Activated CD8-positive, alpha-beta T cell treated with anti-CD3 and anti-CD28 coated beads for 36 hours (primary cell): ENCODE measurements around the gene UTP11. TPM values are rescaled to one million over a fixed set of nuclear protein-coding genes. Genes with fewer than 3 reads are reported as not detected.

Source experiments
- ATAC-seq: fragments of 200-7000 bp; cut with Tn5 transposase; one replicate; pipeline ENCODE4 v1.10.0; 2021; ENCODE audit warnings: mild to moderate bottlenecking, moderate library complexity
- CTCF ChIA-PET: fragments of 350-600 bp; sonication (Branson Sonifier 250); formaldehyde crosslinking; loops from one replicate; lab custom pipeline; 2021; ENCODE audit warnings: antibody characterized with exemption; lab: Charles Lee
- POLR2A ChIA-PET: fragments of 350-600 bp; sonication (Branson Sonifier 250); formaldehyde crosslinking; loops from one replicate; lab custom pipeline; 2021; ENCODE audit warnings: antibody characterized with exemption; lab: Charles Lee
- DNase-seq: peaks from one replicate; pipeline ENCODE4 v3.0.0-alpha.2; 2020
- H3K27ac Mint-ChIP-seq: one replicate; pipeline ENCODE4 v1.8.0; 2021; ENCODE audit warnings: mild to moderate bottlenecking, mixed read lengths
- H3K27me3 Mint-ChIP-seq: one replicate; pipeline ENCODE4 v1.8.0; 2021; ENCODE audit warnings: mixed read lengths
- H3K36me3 Mint-ChIP-seq: one replicate; pipeline ENCODE4 v1.8.0; 2021; ENCODE audit warnings: low read depth, mixed read lengths
- H3K4me1 Mint-ChIP-seq: one replicate; pipeline ENCODE4 v1.8.0; 2021; ENCODE audit warnings: low read depth, mixed read lengths
- H3K4me3 Mint-ChIP-seq: one replicate; pipeline ENCODE4 v1.8.0; 2021; ENCODE audit warnings: mild to moderate bottlenecking, moderate library complexity, mixed read lengths
- H3K9me3 Mint-ChIP-seq: one replicate; pipeline ENCODE4 v1.8.0; 2021; ENCODE audit warnings: mixed read lengths
- intact Hi-C: fragments of 100-400 bp; cut with micrococcal nuclease; formaldehyde crosslinking; loops from one replicate; pipeline ENCODE4 v1.10.0; 2022
- total RNA-seq, 2 experiments: library from RNA; stranded (reverse); gene quantifications; one replicate each; pipeline ENCODE4 v1.2.3, GENCODE V29; 2021
- TF ChIP-seq, protein P1 (sequence below): fragments of 200-600 bp; IDR thresholded peaks from one replicate; pipeline ENCODE4 v1.8.0; 2022; ENCODE audit warnings: antibody characterized with exemption, mild to moderate bottlenecking

The UTP11 gene
- total RNA-seq, 2 experiments from 2014 or later = 58.1 to 60.6 TPM

DNA sequence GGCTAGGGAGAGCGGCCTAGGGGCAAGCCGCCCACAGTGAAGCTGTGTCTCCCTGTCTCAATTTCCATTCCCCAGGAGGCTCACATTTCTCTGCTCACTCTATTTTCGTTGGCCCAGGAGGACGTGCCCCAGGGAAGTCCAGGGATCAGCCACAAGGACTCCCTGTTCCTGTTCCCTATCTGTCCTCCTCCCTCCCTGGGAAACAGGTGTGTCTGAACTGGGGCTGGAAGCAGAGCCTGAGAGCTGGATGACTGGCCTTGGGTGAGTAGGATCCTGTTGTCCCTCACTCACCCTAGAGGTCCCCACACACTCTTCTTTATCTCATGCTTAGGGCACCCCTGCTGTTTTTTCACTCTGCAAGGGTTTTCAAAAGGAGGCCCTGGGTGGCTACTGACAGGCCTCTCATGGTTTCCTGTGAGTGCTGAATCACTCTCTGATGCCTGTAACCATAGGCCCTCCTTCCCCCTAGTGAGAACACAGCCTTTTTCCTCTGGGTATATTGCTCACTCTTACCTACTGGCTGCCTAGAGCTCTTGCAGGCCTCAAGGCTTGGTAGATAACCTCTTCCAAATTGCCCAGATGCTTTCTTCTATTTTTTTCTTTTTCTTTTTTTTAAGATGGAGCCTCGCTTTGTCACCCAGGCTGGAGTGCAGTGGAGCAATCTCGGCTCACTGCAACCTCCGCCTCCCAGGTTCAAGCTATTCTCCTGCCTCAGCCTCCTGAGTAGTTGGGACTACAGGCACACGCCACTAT is 3.3 kb upstream of the UTP11 start:
- intact Hi-C loops = no loop called here
- ATAC-seq = peak; percentile 77
- TF ChIP-seq, protein P1, sequence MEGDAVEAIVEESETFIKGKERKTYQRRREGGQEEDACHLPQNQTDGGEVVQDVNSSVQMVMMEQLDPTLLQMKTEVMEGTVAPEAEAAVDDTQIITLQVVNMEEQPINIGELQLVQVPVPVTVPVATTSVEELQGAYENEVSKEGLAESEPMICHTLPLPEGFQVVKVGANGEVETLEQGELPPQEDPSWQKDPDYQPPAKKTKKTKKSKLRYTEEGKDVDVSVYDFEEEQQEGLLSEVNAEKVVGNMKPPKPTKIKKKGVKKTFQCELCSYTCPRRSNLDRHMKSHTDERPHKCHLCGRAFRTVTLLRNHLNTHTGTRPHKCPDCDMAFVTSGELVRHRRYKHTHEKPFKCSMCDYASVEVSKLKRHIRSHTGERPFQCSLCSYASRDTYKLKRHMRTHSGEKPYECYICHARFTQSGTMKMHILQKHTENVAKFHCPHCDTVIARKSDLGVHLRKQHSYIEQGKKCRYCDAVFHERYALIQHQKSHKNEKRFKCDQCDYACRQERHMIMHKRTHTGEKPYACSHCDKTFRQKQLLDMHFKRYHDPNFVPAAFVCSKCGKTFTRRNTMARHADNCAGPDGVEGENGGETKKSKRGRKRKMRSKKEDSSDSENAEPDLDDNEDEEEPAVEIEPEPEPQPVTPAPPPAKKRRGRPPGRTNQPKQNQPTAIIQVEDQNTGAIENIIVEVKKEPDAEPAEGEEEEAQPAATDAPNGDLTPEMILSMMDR = peak; percentile 24
- peaks cover 15% of the 10 kb centered on the region for H3K36me3 Mint-ChIP-seq
- H3K4me1 Mint-ChIP-seq = peaks cover 51% of the 10 kb centered on the region
- POLR2A ChIA-PET = interaction anchor here (0.5 to 7.6 kb wide), 6 partner anchors 10 to 79 kb away, joined by 3 to 114 read pairs (median 6); partner anchors contain the start of gene SF3A3
- H3K27ac Mint-ChIP-seq = peak overlapping the region; percentile 98
- H3K9me3 Mint-ChIP-seq = no peaks in the 10 kb centered on the region
- DNase-seq = peak; percentile 82
- CTCF ChIA-PET = interaction anchor here (0.8 to 10.4 kb wide), 9 partner anchors 9 to 530 kb away, joined by 3 to 99 read pairs (median 5); partner anchors contain the start of genes MTF1 and SF3A3
- H3K27me3 Mint-ChIP-seq = no peaks in the 10 kb centered on the region
- peak overlapping the region; percentile 32 for H3K4me3 Mint-ChIP-seq

DNA sequence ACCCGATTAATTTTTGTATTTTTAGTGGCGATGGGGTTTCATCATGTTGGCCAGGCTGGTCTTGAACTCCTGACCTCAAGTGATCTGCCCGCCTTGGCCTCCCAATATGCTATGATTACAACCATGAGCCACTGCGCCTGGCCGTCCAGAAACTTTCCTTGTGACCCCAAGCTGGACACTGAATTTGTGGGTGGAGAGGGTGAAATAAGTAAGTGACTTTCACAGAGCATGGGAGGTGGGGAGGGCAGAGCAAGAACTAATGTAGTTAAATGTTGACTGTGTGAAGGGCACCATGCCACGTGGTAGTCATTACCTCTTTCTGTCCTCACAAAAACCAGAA is 2.7 kb upstream of the UTP11 start:
- ATAC-seq = no peak
- CTCF ChIA-PET = interaction anchor here (0.8 to 10.4 kb wide), 8 partner anchors 9 to 530 kb away, joined by 3 to 99 read pairs (median 6); partner anchors contain the start of genes MTF1 and SF3A3
- Mint-ChIP-seq H3K36me3 (peaks cover 11% of the 10 kb centered on the region), H3K4me3 (peak overlapping the region; percentile 5), H3K27me3 (no peaks in the 10 kb centered on the region), H3K4me1 (peaks cover 50% of the 10 kb centered on the region), H3K9me3 (no peaks in the 10 kb centered on the region), H3K27ac (peak overlapping the region; percentile 98)
- DNase-seq = no peak
- intact Hi-C loops = loop anchor here (5.0 kb wide), 1 partner anchor 538 kb away; the partner anchor contains the start of gene ZC3H12A
- POLR2A ChIA-PET = interaction anchor here (0.5 to 7.6 kb wide), 6 partner anchors 9 to 79 kb away, joined by 3 to 114 read pairs (median 6); partner anchors contain the start of gene SF3A3
- TF ChIP-seq, protein P1 = no peak

DNA sequence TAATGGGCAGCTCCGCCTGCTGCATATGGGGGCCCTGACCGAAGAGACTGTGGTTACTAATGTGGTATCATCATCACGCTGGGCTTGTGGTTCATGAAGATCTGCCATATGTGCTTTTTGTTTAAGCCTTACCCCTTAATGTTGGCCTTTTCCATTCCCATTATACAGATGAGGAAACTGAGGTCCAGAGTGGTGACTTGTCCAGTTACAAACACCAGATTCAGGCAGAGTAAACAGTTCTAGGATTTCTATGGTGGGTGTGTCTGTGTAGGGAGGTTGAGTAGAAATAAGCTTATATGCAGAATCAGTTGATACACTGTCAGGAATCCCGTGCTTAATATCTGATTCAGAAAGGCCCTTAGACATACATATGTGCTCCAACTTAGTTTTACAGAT is 691 bp downstream of the UTP11 start:
- DNase-seq (no peak), ATAC-seq (no peak)
- TF ChIP-seq, protein P1 = no peak
- peaks cover 32% of the 10 kb centered on the region for H3K36me3 Mint-ChIP-seq
- peaks cover 62% of the 10 kb centered on the region for H3K4me1 Mint-ChIP-seq
- CTCF ChIA-PET = interaction anchor here (1.1 to 10.4 kb wide), 5 partner anchors 10 to 21 kb away, joined by 3 to 99 read pairs (median 23); partner anchors contain the start of gene SF3A3
- peak overlapping the region; percentile 87 for H3K4me3 Mint-ChIP-seq
- H3K27ac Mint-ChIP-seq = peak overlapping the region; percentile 94
- H3K9me3 Mint-ChIP-seq = no peaks in the 10 kb centered on the region
- POLR2A ChIA-PET = interaction anchor here (1.0 to 7.6 kb wide), 4 partner anchors 10 to 36 kb away, joined by 3 to 114 read pairs (median 38); partner anchors contain the start of gene SF3A3
- no peaks in the 10 kb centered on the region for H3K27me3 Mint-ChIP-seq
- intact Hi-C loops = loop anchor here (5.0 kb wide), 1 partner anchor 541 kb away; the partner anchor contains the start of gene ZC3H12A

DNA sequence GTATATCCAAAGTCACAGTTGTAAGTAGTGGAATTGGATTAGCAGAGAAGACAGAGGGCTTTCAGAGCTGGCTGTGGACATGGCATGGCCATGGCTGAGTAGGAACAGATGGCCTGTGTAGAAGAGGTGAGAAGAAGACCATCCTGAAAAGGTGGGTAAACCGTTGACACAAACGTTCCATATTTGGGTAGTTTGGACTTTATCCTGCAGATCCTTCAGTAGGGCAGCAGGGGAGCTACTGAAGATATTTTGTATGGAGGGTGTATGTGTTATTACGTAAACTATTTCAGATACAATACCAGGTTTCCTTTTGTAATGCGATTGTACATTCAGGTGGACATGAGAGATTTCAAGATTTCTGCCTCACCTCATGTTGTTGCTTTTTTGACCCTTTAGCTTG is 1.6 kb downstream of the UTP11 start:
- TF ChIP-seq, protein P1 = no peak
- DNase-seq (no peak), ATAC-seq (no peak)
- peak overlapping the region; percentile 87 for H3K4me3 Mint-ChIP-seq
- no peaks in the 10 kb centered on the region for H3K27me3 Mint-ChIP-seq
- ChIA-PET CTCF (interaction anchor here (0.6 to 10.4 kb wide), 6 partner anchors 12 to 694 kb away, joined by 3 to 99 read pairs (median 13); partner anchors contain the start of gene SF3A3), POLR2A (interaction anchor here (6.3 to 7.6 kb wide), 2 partner anchors 12 to 19 kb away, joined by 69 to 114 read pairs; partner anchors contain the start of gene SF3A3)
- intact Hi-C loops = loop anchor here (5.0 kb wide), 1 partner anchor 542 kb away; the partner anchor contains the start of gene ZC3H12A
- H3K9me3 Mint-ChIP-seq = no peaks in the 10 kb centered on the region
- H3K36me3 Mint-ChIP-seq = peaks cover 41% of the 10 kb centered on the region
- H3K4me1 Mint-ChIP-seq = peaks cover 62% of the 10 kb centered on the region
- peak overlapping the region; percentile 42 for H3K27ac Mint-ChIP-seq
